ENCODE data around the gene XCL1. TPM values are rescaled to one million over a fixed set of nuclear protein-coding genes. Genes with fewer than 3 reads are reported as not detected.

XCL1 gene
- total and polyA plus RNA-seq, 4 donors = 0.15 to 0.71 (median 0.36) TPM

DNA sequence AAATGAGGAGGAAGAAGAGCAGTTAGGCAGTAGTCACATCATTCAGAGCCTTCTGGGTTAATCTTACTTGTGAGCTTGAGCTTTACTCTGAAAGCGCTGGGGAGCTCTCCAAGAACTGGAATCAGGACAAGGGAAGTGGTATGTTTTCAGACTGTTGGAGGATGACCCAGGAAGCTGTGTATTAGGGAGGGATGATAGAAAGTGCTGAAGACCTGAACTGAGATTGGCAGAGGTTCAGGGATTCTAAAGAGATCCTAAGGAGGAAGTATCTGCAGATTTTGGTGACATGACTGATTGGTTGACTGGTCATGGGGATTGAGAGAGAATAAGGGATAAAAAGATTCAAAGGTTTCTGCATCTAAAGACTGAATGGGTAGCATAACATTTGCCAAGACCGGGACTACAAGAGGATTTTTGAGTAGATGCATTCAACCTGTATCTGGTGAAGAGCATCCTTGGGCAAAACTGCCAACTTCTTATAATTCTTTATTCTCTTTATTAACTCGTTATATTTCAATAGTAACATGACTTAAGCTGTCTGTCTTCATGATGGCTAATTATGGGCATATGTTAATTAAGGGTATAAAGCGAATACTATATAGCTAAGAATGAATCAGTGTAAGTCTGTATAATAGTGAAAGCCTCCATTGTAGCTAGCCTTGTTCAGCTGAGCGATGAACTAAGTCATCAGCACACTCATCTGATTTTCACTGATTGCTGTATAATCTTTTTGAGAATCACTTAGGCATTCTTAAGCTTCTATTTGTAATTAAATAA is 41.8 kb downstream of the XCL1 start:
- no peak for ATAC-seq (ENCODE audit: insufficient read depth, low FRiP score)
- Histone ChIP-seq H3K27me3 (ENCODE audit: control insufficient read depth in 3 of 3, insufficient read depth in 3 of 3, low read length in 2 of 3) (no peaks in the 10 kb centered on the region), H3K4me1 (ENCODE audit: control insufficient read depth in 5 of 5, insufficient read depth in 5 of 5, low read length in 5 of 5) (peaks cover 0 to 17% (median 6%) of the 10 kb centered on the region in 5 donors), H3K36me3 (ENCODE audit: control insufficient read depth in 4 of 4, insufficient read depth in 4 of 4, low read length in 4 of 4) (no peaks in the 10 kb centered on the region), H3K9ac (ENCODE audit: insufficient read depth in 1 of 2, low read length in 2 of 2) (no peak overlapping the region), H3K9me3 (ENCODE audit: control insufficient read depth in 4 of 4, insufficient read depth in 3 of 4, low read length in 3 of 4) (no peaks in the 10 kb centered on the region), H3K27ac (ENCODE audit: low read depth in 1 of 2, low read length in 1 of 2) (no peak overlapping the region), H3K4me3 (no peak overlapping the region)
- WGBS, 2 donors = 91 to 92% methylated on average over 5 of the region's 5 CpGs
- TF ChIP-seq, protein P1, sequence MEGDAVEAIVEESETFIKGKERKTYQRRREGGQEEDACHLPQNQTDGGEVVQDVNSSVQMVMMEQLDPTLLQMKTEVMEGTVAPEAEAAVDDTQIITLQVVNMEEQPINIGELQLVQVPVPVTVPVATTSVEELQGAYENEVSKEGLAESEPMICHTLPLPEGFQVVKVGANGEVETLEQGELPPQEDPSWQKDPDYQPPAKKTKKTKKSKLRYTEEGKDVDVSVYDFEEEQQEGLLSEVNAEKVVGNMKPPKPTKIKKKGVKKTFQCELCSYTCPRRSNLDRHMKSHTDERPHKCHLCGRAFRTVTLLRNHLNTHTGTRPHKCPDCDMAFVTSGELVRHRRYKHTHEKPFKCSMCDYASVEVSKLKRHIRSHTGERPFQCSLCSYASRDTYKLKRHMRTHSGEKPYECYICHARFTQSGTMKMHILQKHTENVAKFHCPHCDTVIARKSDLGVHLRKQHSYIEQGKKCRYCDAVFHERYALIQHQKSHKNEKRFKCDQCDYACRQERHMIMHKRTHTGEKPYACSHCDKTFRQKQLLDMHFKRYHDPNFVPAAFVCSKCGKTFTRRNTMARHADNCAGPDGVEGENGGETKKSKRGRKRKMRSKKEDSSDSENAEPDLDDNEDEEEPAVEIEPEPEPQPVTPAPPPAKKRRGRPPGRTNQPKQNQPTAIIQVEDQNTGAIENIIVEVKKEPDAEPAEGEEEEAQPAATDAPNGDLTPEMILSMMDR (IDR thresholded peaks at IDR 0.05; ENCODE audit: control extremely low read depth, extremely low read depth) = no peak
- no peak for DNase-seq

DNA sequence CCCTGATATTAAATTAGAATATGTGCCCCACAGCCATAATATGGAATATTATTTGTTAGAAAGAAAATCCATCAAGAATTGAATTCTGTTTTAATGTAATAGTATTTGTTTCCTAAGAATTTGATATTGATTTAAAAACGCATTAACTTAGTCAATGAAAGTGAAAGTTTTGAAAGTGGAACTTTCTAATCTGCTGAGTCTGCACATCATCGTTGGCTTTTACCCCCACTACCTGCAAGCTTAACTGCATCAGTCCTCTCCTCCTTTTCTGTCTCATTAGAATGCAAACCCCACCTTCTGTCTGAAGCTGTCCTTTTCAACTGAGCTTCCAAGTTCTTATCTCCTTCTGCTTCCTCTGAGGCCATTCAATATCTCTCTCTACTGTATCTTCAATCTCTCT is 42.5 kb downstream of the XCL1 start:
- Histone ChIP-seq H3K9ac (ENCODE audit: insufficient read depth in 1 of 2, low read length in 2 of 2) (no peak overlapping the region), H3K27ac (ENCODE audit: low read depth in 1 of 2, low read length in 1 of 2) (no peak overlapping the region), H3K36me3 (ENCODE audit: control insufficient read depth in 4 of 4, insufficient read depth in 4 of 4, low read length in 4 of 4) (no peaks in the 10 kb centered on the region), H3K4me1 (ENCODE audit: control insufficient read depth in 5 of 5, insufficient read depth in 5 of 5, low read length in 5 of 5) (peaks cover 0 to 18% (median 5%) of the 10 kb centered on the region in 5 donors), H3K4me3 (no peak overlapping the region), H3K9me3 (ENCODE audit: control insufficient read depth in 4 of 4, insufficient read depth in 3 of 4, low read length in 3 of 4) (no peaks in the 10 kb centered on the region), H3K27me3 (ENCODE audit: control insufficient read depth in 3 of 3, insufficient read depth in 3 of 3, low read length in 2 of 3) (no peaks in the 10 kb centered on the region)
- DNase-seq = no peak
- WGBS, 2 donors = 72 to 95% methylated on average over 2 of the region's 2 CpGs
- TF ChIP-seq, protein P1 (IDR thresholded peaks at IDR 0.05; ENCODE audit: control extremely low read depth, extremely low read depth) = no peak
- ATAC-seq (ENCODE audit: insufficient read depth, low FRiP score) = no peak

DNA sequence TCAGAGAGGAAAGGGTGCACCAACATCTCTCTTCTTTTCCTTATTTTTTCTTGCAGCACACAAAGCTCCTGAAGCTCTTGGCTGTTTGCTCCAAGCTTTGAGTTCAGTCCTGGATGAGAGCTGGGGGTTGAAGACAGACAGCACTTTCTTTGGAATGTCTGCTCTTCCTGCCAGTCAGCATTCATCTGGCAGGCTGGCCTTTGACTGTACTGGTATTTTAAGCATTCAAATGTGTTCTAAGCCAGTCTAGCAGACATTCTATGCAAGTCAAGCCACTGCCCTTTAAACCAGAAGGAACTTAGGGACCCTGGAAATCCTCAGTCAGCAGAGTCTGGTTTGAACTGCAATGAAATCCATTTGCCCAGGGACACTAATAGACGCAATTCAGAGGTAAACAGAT is 45.0 kb downstream of the XCL1 start:
- 71 to 76% methylated on average over 1 of the region's 1 CpG for WGBS, 2 donors
- no peaks in the 10 kb centered on the region for H3K36me3 ChIP-seq (ENCODE audit: control insufficient read depth in 4 of 4, insufficient read depth in 4 of 4, low read length in 4 of 4)
- H3K9ac ChIP-seq (ENCODE audit: insufficient read depth in 1 of 2, low read length in 2 of 2) = no peak overlapping the region
- H3K27me3 ChIP-seq (ENCODE audit: control insufficient read depth in 3 of 3, insufficient read depth in 3 of 3, low read length in 2 of 3) = no peaks in the 10 kb centered on the region
- H3K4me1 ChIP-seq (ENCODE audit: control insufficient read depth in 5 of 5, insufficient read depth in 5 of 5, low read length in 5 of 5) = peaks cover 0 to 15% (median 0%) of the 10 kb centered on the region in 5 donors
- DNase-seq = no peak
- TF ChIP-seq, protein P1 (IDR thresholded peaks at IDR 0.05; ENCODE audit: control extremely low read depth, extremely low read depth) = no peak
- no peak for ATAC-seq (ENCODE audit: insufficient read depth, low FRiP score)
- no peak overlapping the region for H3K4me3 ChIP-seq
- no peak overlapping the region for H3K27ac ChIP-seq (ENCODE audit: low read depth in 1 of 2, low read length in 1 of 2)
- no peaks in the 10 kb centered on the region for H3K9me3 ChIP-seq (ENCODE audit: control insufficient read depth in 4 of 4, insufficient read depth in 3 of 4, low read length in 3 of 4)
